ENCODE data around the gene CDK11A. TPM values are rescaled to one million over a fixed set of nuclear protein-coding genes. Genes with fewer than 3 reads are reported as not detected.
A peak's percentile ranks its signal among the peaks of the same experiment; 100 is the strongest.
"Not testable (repeated sequence)": the region's sequence is repeated elsewhere in the genome, so short reads cannot be mapped to it uniquely, and the experiment has no call there.

Gene CDK11A
- total and polyA plus RNA-seq, 9 donors: 11.5 to 31.2 (median 24.2) TPM

DNA sequence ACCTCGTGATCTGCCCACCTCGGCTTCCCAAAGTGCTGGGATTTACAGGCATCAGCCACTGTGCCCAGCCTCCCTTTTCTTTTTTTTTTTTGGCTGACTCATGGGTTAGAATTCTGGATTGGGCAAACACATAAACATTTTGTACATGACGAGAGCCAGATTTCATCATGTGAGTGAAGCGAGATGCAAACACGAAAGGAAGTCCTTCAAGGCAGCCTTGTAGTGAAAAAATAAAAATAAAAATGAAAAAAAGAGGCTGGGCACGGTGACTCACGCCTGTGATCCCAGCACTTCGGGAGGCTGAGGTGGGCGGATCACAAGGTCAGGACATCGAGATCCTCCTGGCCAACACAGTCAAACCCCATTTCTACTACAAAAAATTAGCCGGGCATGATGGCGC is 16.9 kb upstream of the CDK11A start:
- H3K36me3 ChIP-seq (ENCODE audit: control insufficient read depth, insufficient read depth, low read length); H3K27me3 ChIP-seq (ENCODE audit: control insufficient read depth, insufficient read depth, low read length); H3K4me1 ChIP-seq (ENCODE audit: control insufficient read depth, insufficient read depth, low read length); H3K27ac ChIP-seq (ENCODE audit: low read length); H3K9me3 ChIP-seq (replicated peaks; ENCODE audit: control insufficient read depth, low read depth, low read length); H3K4me3 ChIP-seq (ENCODE audit: low read length); DNase-seq: not testable (repeated sequence)
- 88% methylated on average over 3 of the region's 12 CpGs for WGBS (ENCODE audit: insufficient coverage)

DNA sequence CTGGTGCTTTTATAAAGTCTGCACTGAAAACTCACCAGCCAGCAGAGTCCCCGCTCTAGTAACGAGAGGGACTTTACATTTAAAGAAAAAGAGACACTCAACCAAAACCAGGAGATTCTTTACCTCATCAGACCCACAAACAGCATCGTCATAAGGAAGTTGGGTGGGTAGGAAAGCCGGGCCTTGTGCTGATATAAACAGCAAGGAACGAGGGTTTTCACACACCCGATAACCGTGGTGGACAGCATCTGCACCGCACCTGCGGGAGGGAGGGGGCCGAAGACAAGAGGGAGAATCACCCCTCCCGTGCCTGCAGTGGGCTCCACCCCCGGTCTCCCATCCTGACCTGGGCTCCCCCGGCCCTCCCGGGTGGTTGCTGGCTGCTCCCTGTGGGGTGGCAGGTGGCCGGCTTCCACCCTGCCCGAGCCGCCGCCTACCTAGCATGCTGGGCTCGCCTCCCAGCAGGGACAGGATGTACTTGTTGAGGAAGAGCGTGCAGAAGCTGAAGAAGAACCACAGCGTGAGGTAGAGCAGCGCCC is 14.7 kb upstream of the CDK11A start:
- no CpG with 5 or more reads among the region's 22 CpGs for WGBS (ENCODE audit: insufficient coverage)
- not testable (repeated sequence) for H3K27ac ChIP-seq (ENCODE audit: low read length); H3K4me3 ChIP-seq (ENCODE audit: low read length); H3K4me1 ChIP-seq (ENCODE audit: control insufficient read depth, insufficient read depth, low read length); DNase-seq; H3K27me3 ChIP-seq (ENCODE audit: control insufficient read depth, insufficient read depth, low read length); H3K9me3 ChIP-seq (replicated peaks; ENCODE audit: control insufficient read depth, low read depth, low read length)
- H3K36me3 ChIP-seq (ENCODE audit: control insufficient read depth, insufficient read depth, low read length): peaks cover 17% of the 10 kb centered on the region

DNA sequence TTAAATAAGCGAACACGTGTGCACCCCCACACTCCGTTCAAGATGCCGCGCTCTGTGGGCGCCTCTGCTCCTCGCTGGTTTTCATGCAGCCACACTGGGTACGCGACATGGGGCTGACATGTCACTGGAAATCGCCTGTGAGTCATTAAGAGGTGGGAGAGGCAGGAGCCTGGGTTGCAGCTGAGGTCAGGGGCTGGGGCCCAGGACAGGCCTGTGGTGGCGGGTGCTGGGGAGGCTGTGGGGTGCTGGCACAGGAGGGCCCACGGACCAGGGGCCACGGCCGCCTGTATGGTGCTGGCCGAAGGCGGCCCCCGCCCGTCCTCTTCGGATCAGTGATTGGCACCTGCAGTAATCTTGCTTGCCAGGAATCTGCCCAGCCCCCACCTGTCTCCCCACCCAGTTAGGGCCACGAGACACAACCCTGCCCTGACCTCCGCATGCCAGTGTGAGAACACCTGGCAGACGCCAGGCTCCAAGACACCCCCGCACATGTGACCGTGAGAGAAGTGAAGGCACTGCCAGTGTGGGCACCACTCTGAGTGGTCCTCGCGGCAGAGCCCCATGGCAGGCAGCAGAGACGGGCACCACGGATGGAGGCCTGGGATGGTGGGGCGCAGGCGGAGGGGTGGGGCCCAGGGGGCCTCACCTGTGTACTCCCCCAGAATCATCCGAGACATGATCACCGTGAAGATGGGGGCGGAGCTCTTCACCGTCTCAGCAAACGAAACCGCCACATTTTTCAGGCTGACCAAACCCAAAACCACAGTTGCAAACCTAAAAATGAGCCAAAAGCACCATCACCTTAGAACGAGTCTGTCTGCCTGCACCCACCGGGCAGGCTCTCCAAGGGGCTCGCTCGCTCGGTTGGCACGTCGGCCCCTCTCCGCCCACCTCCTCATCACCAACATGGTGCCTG is 13.8 kb upstream of the CDK11A start:
- not testable (repeated sequence) for H3K9me3 ChIP-seq (replicated peaks; ENCODE audit: control insufficient read depth, low read depth, low read length); H3K27me3 ChIP-seq (ENCODE audit: control insufficient read depth, insufficient read depth, low read length); H3K4me1 ChIP-seq (ENCODE audit: control insufficient read depth, insufficient read depth, low read length); H3K27ac ChIP-seq (ENCODE audit: low read length); H3K4me3 ChIP-seq (ENCODE audit: low read length); DNase-seq
- 93% methylated on average over 10 of the region's 44 CpGs for WGBS (ENCODE audit: insufficient coverage)
- H3K36me3 ChIP-seq (ENCODE audit: control insufficient read depth, insufficient read depth, low read length): peaks cover 20% of the 10 kb centered on the region

DNA sequence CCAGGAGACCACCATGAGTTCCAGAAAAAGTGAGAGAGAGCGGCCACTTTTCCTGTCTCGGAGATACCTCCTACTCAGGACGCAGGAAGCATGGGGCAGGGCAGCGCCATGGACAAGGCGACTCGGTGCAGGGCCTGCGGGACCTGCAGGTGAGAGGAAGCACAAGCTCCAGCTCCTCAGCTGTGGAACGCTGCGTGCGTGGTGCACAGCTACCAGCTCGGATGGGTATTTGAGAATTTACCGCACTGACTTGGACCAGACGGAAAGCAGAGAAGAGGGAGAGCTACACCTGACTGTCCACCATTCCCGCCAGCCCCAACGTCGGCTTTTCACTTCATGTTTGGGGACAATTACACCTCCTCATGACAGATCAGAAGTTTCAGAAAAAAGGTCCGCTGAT is 8.2 kb upstream of the CDK11A start:
- no peaks in the 10 kb centered on the region for H3K9me3 ChIP-seq (replicated peaks; ENCODE audit: control insufficient read depth, low read depth, low read length)
- H3K27ac ChIP-seq (ENCODE audit: low read length): no peak overlapping the region
- H3K4me3 ChIP-seq (ENCODE audit: low read length): no peak overlapping the region
- no peak for DNase-seq
- no peaks in the 10 kb centered on the region for H3K27me3 ChIP-seq (ENCODE audit: control insufficient read depth, insufficient read depth, low read length)
- no peaks in the 10 kb centered on the region for H3K4me1 ChIP-seq (ENCODE audit: control insufficient read depth, insufficient read depth, low read length)
- H3K36me3 ChIP-seq (ENCODE audit: control insufficient read depth, insufficient read depth, low read length): peaks cover 46% of the 10 kb centered on the region
- WGBS (ENCODE audit: insufficient coverage): 96% methylated on average over 14 of the region's 17 CpGs

DNA sequence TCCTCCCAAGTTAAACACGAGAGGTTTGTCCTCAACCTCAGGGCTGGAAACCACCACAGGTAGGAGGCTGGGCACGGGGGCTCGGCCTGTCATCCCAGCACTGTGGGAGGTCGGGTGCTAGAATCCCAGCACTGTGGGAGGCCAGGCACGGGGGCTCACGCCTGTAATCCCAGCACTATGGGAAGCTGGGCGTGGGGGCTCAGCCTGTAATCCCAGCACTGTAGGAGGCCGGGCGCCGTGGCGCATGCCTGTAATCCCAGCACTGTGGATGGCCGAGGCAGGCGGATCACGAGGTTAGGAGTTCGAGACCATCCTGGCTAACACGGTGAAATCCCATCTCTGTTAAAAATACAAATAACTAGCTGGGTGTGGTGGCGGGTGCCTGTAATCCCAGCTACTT is 6.7 kb upstream of the CDK11A start:
- Histone ChIP-seq H3K27me3 (ENCODE audit: control insufficient read depth, insufficient read depth, low read length) (no peaks in the 10 kb centered on the region), H3K36me3 (ENCODE audit: control insufficient read depth, insufficient read depth, low read length) (peaks cover 45% of the 10 kb centered on the region), H3K27ac (ENCODE audit: low read length) (no peak overlapping the region), H3K4me3 (ENCODE audit: low read length) (no peak overlapping the region), H3K9me3 (replicated peaks; ENCODE audit: control insufficient read depth, low read depth, low read length) (no peaks in the 10 kb centered on the region), H3K4me1 (ENCODE audit: control insufficient read depth, insufficient read depth, low read length) (no peaks in the 10 kb centered on the region)
- no peak for DNase-seq
- WGBS (ENCODE audit: insufficient coverage): 90% methylated on average over 13 of the region's 17 CpGs

DNA sequence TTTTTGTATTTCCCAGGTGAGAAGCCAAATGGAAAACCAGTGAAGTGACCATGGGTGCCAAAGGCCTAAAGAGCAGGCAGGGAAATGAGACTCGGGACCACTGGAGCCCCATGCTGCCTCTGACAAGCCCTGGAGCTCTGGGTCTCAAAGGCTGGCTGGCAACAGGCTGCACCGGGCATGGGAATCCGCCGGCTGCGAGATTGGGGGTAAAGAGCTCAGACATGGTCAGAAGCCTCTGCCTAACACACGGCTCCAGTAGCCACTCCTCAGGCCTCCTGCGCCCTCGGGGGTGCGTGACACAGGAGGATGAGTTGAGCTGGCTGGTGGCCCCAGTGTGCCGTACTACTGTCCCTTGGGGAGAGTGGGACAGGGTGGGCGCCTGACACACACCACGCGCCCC is 6.1 kb upstream of the CDK11A start:
- H3K4me3 ChIP-seq (ENCODE audit: low read length); H3K27me3 ChIP-seq (ENCODE audit: control insufficient read depth, insufficient read depth, low read length); DNase-seq; H3K9me3 ChIP-seq (replicated peaks; ENCODE audit: control insufficient read depth, low read depth, low read length); H3K27ac ChIP-seq (ENCODE audit: low read length); H3K4me1 ChIP-seq (ENCODE audit: control insufficient read depth, insufficient read depth, low read length): not testable (repeated sequence)
- WGBS (ENCODE audit: insufficient coverage): 100% methylated on average over 1 of the region's 13 CpGs
- peaks cover 44% of the 10 kb centered on the region for H3K36me3 ChIP-seq (ENCODE audit: control insufficient read depth, insufficient read depth, low read length)

DNA sequence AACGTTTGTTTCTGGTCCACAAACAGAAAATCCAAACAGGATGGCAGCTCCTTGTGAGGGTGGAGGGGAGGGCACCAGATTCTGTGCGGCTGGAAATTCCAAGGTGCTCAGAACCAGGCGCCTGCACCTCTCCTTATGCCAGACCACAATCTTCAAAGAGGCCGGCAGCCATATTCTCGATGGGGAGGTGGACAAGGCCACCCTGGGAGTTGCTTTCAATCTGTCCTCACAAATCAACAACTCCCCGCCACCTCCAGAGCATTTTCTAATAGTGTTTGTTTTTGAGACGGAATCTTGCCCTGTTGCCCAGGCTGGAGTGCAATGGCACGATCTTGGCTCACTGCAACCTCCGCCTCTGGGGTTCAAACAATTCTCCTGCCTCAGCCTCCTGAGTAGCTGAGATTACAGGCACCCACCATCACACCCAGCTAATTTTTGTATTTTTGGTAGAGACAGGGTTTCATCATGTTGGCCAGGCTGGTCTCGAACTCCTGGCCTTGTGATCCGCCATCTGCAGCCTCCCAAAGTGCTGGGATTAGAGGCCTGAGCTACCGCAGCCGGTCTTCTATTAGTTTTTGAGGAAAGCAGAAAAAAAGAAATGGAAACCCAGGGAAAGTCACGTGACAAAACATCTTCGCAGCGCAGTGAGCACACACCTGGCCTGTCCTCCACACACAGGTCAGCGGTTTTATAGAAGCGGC is 5.1 kb upstream of the CDK11A start:
- H3K36me3 ChIP-seq (ENCODE audit: control insufficient read depth, insufficient read depth, low read length): peaks cover 36% of the 10 kb centered on the region
- not testable (repeated sequence) for H3K27me3 ChIP-seq (ENCODE audit: control insufficient read depth, insufficient read depth, low read length); H3K9me3 ChIP-seq (replicated peaks; ENCODE audit: control insufficient read depth, low read depth, low read length); H3K4me3 ChIP-seq (ENCODE audit: low read length); DNase-seq; H3K4me1 ChIP-seq (ENCODE audit: control insufficient read depth, insufficient read depth, low read length); H3K27ac ChIP-seq (ENCODE audit: low read length)
- 83% methylated on average over 2 of the region's 18 CpGs for WGBS (ENCODE audit: insufficient coverage)

DNA sequence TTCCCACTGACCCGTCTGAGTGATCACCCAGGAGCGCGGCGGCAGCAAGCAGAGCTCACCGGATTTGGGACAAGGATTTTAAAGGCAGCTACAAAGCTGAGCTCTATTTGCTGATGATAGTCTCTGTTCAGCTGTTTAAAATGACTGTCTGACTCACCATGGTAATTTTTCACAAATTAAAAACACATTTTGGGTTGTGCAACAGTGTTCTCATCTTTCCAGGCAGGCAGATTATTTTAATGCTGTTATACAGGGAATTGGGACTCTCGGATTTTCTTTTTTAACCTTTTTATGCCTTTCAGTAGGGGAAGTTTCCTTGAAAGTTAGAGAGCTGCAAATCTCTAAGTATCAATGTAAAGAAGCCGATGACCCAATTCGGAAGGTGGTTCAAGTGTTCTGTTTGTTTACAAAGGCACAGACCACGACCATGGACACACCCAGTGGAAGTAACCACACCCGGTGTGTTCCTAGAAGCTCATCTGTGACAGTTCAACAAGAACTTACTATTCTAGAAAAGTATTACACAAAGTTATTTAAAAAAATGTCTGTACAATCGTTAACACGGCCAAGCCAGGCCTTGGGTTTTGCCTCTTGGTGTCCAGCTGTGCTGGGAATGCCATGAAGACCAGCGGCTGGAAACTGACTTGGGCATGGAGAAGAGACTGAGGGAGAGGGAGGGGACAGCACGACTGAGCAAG is 4.3 kb upstream of the CDK11A start:
- not testable (repeated sequence) for H3K4me1 ChIP-seq (ENCODE audit: control insufficient read depth, insufficient read depth, low read length); H3K9me3 ChIP-seq (replicated peaks; ENCODE audit: control insufficient read depth, low read depth, low read length); H3K27me3 ChIP-seq (ENCODE audit: control insufficient read depth, insufficient read depth, low read length); H3K4me3 ChIP-seq (ENCODE audit: low read length)
- peaks cover 31% of the 10 kb centered on the region for H3K36me3 ChIP-seq (ENCODE audit: control insufficient read depth, insufficient read depth, low read length)
- 66% methylated on average over 4 of the region's 14 CpGs for WGBS (ENCODE audit: insufficient coverage)
- H3K27ac ChIP-seq (ENCODE audit: low read length): peak overlapping the region; percentile 55
- DNase-seq: peak; percentile 39

DNA sequence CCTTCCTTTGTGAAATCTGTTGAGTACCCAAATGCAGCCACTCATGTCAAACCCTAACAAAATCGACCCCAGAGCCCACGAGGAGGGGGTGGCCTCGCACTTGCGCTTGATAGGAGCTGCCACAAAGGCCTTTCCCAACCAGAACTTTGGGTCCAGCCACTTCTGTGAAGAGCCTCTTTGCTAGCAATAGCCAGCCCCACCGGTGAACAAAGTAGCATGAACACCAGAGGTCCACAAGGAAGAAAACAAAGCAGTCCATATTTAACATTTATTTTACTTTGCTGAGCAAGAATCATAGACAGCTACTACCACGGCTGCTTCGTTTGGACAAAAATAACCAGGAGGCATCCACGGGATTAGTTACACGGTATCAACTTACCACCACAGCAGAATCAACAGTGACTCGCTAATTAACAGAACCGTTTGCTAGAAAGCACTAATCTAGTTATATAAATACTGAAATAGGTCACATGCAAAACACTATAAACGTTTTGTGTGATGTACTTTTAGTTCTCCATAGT is 3.0 kb upstream of the CDK11A start:
- H3K27ac ChIP-seq (ENCODE audit: low read length); H3K27me3 ChIP-seq (ENCODE audit: control insufficient read depth, insufficient read depth, low read length); H3K9me3 ChIP-seq (replicated peaks; ENCODE audit: control insufficient read depth, low read depth, low read length); DNase-seq; H3K4me1 ChIP-seq (ENCODE audit: control insufficient read depth, insufficient read depth, low read length); H3K4me3 ChIP-seq (ENCODE audit: low read length): not testable (repeated sequence)
- WGBS (ENCODE audit: insufficient coverage): 100% methylated on average over 5 of the region's 12 CpGs
- peaks cover 22% of the 10 kb centered on the region for H3K36me3 ChIP-seq (ENCODE audit: control insufficient read depth, insufficient read depth, low read length)

DNA sequence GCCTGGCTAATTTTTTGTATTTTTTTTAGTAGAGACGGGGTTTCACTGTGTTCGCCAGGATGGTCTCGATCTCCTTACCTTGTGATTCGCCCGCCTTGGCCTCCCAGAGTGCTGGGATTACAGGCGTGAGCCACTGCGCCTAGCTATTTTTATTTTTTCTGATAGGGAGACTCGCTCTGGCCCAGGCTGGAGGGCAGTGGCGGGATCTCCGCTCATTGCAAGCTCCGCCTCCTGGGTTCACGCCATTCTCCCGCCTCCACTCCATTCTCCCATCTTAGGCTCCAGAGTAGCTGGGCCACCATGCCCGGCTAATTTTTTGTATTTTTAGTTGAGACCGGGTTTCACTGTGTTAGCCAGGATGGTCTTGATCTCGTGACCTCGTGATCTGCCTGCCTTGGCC is 1.9 kb upstream of the CDK11A start:
- not testable (repeated sequence) for H3K27me3 ChIP-seq (ENCODE audit: control insufficient read depth, insufficient read depth, low read length); DNase-seq; H3K9me3 ChIP-seq (replicated peaks; ENCODE audit: control insufficient read depth, low read depth, low read length); H3K27ac ChIP-seq (ENCODE audit: low read length); H3K4me3 ChIP-seq (ENCODE audit: low read length); H3K4me1 ChIP-seq (ENCODE audit: control insufficient read depth, insufficient read depth, low read length)
- peaks cover 21% of the 10 kb centered on the region for H3K36me3 ChIP-seq (ENCODE audit: control insufficient read depth, insufficient read depth, low read length)
- 97% methylated on average over 16 of the region's 17 CpGs for whole genome bisulfite sequencing (ENCODE audit: insufficient coverage)
